ENCODE measurements around the gene FRY. TPM values are rescaled to one million over a fixed set of nuclear protein-coding genes. Genes with fewer than 3 reads are reported as not detected.

FRY gene
- total RNA-seq, 2 donors from 2014 or later = 122 to 165 TPM

GRCh38 chr13:32035716-32036115 lies 4.1 kb downstream of the FRY start:
- no peak for TF ChIP-seq CTCF (IDR thresholded peaks at IDR 0.05)
- H3K4me3 ChIP-seq = peak overlapping the region; percentile 57
- no peak for DNase-seq (ENCODE audit: low spot score)
- no peaks in the 10 kb centered on the region for H3K27me3 ChIP-seq (replicated peaks; ENCODE audit: insufficient read depth)
- no peaks in the 10 kb centered on the region for H3K9me3 ChIP-seq
- H3K36me3 ChIP-seq = no peaks in the 10 kb centered on the region
- no peak for ATAC-seq (ENCODE audit: insufficient number of reproducible peaks, low FRiP score, low read depth)
- H3K4me1 ChIP-seq (ENCODE audit: control insufficient read depth in 1 of 2, low read depth in 2 of 2) = peaks cover 16 to 51% of the 10 kb centered on the region in 2 donors
- H3K27ac ChIP-seq = peak overlapping the region in 1 of 2 donors; percentile 2

GRCh38 chr13:32036126-32036695 lies 4.6 kb downstream of the FRY start:
- no peaks in the 10 kb centered on the region for H3K27me3 ChIP-seq (replicated peaks; ENCODE audit: insufficient read depth)
- H3K27ac ChIP-seq = peak overlapping the region in 1 of 2 donors; percentile 16
- no peak for TF ChIP-seq CTCF (IDR thresholded peaks at IDR 0.05)
- H3K36me3 ChIP-seq = no peaks in the 10 kb centered on the region
- peaks cover 16 to 49% of the 10 kb centered on the region in 2 donors for H3K4me1 ChIP-seq (ENCODE audit: control insufficient read depth in 1 of 2, low read depth in 2 of 2)
- no peaks in the 10 kb centered on the region for H3K9me3 ChIP-seq
- ATAC-seq (ENCODE audit: insufficient number of reproducible peaks, low FRiP score, low read depth) = no peak
- no peak for DNase-seq (ENCODE audit: low spot score)
- H3K4me3 ChIP-seq = peak overlapping the region; percentile 57

GRCh38 chr13:32036757-32037156 lies 5.2 kb downstream of the FRY start:
- H3K36me3 ChIP-seq = no peaks in the 10 kb centered on the region
- H3K4me3 ChIP-seq = peak overlapping the region; percentile 57
- H3K4me1 ChIP-seq (ENCODE audit: control insufficient read depth in 1 of 2, low read depth in 2 of 2) = peaks cover 16 to 49% of the 10 kb centered on the region in 2 donors
- no peak for TF ChIP-seq CTCF (IDR thresholded peaks at IDR 0.05)
- ATAC-seq (ENCODE audit: insufficient number of reproducible peaks, low FRiP score, low read depth) (no peak), DNase-seq (ENCODE audit: low spot score) (no peak)
- H3K9me3 ChIP-seq = no peaks in the 10 kb centered on the region
- no peaks in the 10 kb centered on the region for H3K27me3 ChIP-seq (replicated peaks; ENCODE audit: insufficient read depth)
- H3K27ac ChIP-seq = peak overlapping the region in 1 of 2 donors; percentile 16

- ATAC-seq (ENCODE audit: insufficient number of reproducible peaks, low FRiP score, low read depth) = no peak
These were observed 5.9 kb downstream of the FRY start for GRCh38 chr13:32037471-32037870.

GRCh38 chr13:32038343-32038742 lies 6.8 kb downstream of the FRY start:
- H3K27me3 ChIP-seq (replicated peaks; ENCODE audit: insufficient read depth) = no peaks in the 10 kb centered on the region
- no peaks in the 10 kb centered on the region for H3K9me3 ChIP-seq
- no peak overlapping the region for H3K27ac ChIP-seq
- ATAC-seq (ENCODE audit: insufficient number of reproducible peaks, low FRiP score, low read depth) = no peak
- peaks cover 16 to 42% of the 10 kb centered on the region in 2 donors for H3K4me1 ChIP-seq (ENCODE audit: control insufficient read depth in 1 of 2, low read depth in 2 of 2)
- TF ChIP-seq CTCF (IDR thresholded peaks at IDR 0.05) = no peak
- no peaks in the 10 kb centered on the region for H3K36me3 ChIP-seq
- H3K4me3 ChIP-seq = no peak overlapping the region
- no peak for DNase-seq (ENCODE audit: low spot score)

More at GRCh38 chr13:32037471-32037870, 5.9 kb downstream of the FRY start:
- no peak for TF ChIP-seq CTCF (IDR thresholded peaks at IDR 0.05)
- Histone ChIP-seq H3K4me1 (ENCODE audit: control insufficient read depth in 1 of 2, low read depth in 2 of 2) (peaks cover 16 to 49% of the 10 kb centered on the region in 2 donors), H3K9me3 (no peaks in the 10 kb centered on the region), H3K27me3 (replicated peaks; ENCODE audit: insufficient read depth) (no peaks in the 10 kb centered on the region), H3K4me3 (no peak overlapping the region), H3K36me3 (no peaks in the 10 kb centered on the region), H3K27ac (no peak overlapping the region)
- DNase-seq (ENCODE audit: low spot score) = no peak
